Coronary artery (tissue), 2 donors: ENCODE results near the gene COMMD3.

Experiments
- DNase-seq: peaks from one replicate; pipeline ENCODE4 v3.0.0-alpha.2; 2017; ENCODE audit warnings: low spot score
- H3K27ac ChIP-seq, 2 donors: fragments of 200-600 bp; sonication (generic); one replicate each; pipeline ENCODE4 v1.5.1; 2016 to 2019
- H3K4me3 ChIP-seq: fragments of 200-600 bp; sonication (generic); 2 replicates; pipeline ENCODE4 v1.5.1; 2016; ENCODE audit warnings: mild to moderate bottlenecking, moderate library complexity
- TF ChIP-seq, protein P1 (sequence below): fragments of 200-600 bp; sonication (generic); IDR thresholded peaks from one replicate; pipeline ENCODE4 v1.5.1; 2019; ENCODE audit warnings: antibody characterized with exemption

Gene COMMD3

DNA sequence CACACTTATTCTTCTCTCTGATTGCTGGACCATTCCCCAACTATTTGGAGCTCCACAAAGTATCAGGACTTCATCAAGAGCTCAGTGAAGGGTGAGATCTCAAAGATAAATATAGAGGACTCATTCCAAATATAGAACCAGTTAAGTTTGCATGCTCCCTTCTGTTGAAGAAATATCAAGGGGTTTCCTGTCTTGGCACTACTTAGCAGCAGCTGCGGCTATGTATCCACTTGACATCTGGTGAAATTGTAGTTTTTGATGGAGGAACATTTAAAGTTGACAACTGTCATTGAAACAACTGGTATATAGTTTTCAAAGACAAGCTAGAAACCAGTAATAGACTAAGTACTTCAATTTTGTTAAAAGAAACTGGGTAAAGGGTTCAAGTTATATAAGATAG, 28.1 kb downstream of the COMMD3 start:
- no peak for DNase-seq
- Histone ChIP-seq H3K4me3 (no peak overlapping the region), H3K27ac (no peak overlapping the region)
- TF ChIP-seq, protein P1, sequence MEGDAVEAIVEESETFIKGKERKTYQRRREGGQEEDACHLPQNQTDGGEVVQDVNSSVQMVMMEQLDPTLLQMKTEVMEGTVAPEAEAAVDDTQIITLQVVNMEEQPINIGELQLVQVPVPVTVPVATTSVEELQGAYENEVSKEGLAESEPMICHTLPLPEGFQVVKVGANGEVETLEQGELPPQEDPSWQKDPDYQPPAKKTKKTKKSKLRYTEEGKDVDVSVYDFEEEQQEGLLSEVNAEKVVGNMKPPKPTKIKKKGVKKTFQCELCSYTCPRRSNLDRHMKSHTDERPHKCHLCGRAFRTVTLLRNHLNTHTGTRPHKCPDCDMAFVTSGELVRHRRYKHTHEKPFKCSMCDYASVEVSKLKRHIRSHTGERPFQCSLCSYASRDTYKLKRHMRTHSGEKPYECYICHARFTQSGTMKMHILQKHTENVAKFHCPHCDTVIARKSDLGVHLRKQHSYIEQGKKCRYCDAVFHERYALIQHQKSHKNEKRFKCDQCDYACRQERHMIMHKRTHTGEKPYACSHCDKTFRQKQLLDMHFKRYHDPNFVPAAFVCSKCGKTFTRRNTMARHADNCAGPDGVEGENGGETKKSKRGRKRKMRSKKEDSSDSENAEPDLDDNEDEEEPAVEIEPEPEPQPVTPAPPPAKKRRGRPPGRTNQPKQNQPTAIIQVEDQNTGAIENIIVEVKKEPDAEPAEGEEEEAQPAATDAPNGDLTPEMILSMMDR = no peak

DNA sequence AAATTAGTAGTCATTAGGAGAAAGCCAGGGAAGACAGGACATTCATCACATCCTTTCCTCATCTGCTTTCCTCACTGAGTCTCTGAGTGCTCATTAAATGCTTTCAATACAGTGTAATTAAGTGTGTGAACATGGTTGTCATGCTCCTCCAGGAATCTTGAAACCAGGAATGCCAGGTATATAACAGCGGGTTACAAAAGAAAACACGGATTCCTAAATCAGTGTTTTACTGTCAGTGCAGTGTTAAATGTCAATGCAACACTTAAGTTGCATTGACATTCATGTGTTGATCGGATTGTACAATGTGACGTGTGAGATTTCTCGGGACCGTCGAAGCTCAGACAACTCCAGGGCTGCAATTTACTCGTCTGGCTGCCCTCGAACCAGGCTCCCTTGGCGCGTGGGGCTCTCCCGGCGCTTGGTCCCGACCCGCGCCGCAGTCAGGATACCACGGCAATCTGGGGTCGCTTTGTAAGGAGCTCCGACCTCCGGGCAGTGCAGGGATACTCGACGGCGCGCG, 28.7 kb downstream of the COMMD3 start:
- H3K4me3 ChIP-seq = peak overlapping the region; percentile 60
- no peak for DNase-seq
- TF ChIP-seq, protein P1 = no peak
- H3K27ac ChIP-seq = no peak overlapping the region

DNA sequence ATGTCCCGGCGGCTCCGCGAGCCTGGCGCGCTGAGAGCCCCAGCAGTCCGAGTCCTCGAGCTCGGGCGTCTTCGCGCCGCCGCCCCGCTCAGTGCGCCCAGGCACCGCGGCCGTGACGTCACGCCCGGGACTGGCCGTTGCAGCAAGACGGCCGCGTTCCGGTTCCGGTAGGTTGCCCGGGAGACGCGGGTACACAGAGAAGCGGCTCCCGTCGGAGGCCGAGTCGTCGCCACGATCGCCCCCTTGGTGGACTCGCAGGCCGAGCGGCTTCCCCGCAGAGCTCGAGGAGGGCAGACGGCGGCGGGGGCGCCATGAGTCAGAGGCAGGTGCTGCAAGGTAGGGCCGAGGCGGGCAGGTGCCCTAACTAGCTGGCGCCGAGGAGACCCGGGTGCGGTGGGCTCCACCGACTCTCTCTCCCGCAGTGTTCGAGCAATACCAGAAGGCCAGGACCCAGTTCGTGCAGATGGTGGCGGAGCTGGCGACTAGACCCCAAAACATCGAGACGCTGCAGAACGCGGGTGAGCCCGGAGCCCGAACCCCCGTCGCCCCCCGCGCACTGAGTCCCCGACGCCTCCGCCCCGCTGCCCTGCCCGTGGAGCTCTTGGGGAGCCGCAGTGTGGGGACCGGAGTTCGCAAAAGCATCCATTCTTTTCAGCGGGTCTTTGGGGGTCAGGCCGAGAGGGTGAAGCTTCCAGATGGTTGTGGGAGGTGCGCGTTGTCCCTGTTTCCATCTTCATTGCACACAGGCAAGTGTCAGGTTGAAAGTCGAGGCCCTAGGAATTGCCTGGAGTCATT, 29.3 kb downstream of the COMMD3 start, which contains the start of gene SPAG6:
Gene SPAG6, plus strand, starts transcription at position 196 of the 795 bp plus-strand sequence. Its CDS starts 116 bp downstream, at position 312.
- no peak for DNase-seq
- Histone ChIP-seq H3K4me3 (peak within 1 kb of the TSS; percentile 60), H3K27ac (no peak within 1 kb of the TSS)
- TF ChIP-seq, protein P1 = no peak

DNA sequence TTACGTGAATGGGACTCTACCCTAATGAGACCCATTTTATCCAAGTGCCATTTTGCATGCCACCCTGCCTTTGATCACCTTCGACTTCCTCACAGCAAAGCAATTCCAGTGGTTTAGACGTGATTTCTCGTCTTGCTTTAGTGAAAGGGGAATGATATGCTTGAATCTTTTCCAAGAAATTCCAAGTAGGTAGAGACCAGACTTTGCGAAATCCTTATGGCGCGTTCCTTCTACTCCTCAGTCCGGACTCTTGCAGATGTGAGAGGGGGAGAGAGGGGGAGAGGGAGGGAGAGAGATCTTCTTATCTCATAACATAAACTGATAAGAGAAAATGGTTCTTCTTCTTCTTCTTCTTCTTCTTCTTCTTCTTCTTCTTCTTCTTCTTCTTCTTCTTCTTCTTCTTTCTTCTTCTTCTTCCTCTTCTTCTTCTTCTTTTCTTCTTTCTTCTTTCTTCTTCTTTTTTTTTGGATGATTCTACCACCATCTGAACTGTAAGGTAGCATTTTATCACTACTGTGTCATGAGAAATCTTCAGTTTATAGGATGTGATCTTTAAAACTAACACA, 30.0 kb downstream of the COMMD3 start:
- TF ChIP-seq, protein P1 = no peak
- Histone ChIP-seq H3K27ac (no peak overlapping the region), H3K4me3 (no peak overlapping the region)
- no peak for DNase-seq

DNA sequence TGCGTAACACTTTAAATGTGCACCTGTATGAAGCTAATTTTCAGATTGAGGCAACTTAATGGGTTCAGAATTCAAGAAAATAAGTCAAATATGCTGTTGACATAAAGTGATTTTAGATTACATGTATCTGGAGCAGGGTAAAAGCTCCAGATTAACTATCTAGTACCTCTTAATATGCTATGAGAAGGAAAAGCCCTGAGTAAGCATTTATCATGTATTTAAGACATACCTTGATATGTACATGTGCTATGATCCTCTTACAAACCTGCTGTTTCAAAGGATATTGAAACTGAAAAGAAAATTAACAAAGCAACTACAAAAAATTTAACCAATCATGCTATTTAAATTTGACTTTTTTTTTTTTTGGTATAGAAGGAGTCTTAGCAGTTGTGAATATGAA, 33.6 kb downstream of the COMMD3 start:
- no peak for DNase-seq
- H3K27ac ChIP-seq = no peak overlapping the region
- TF ChIP-seq, protein P1 = no peak
- H3K4me3 ChIP-seq = no peak overlapping the region

DNA sequence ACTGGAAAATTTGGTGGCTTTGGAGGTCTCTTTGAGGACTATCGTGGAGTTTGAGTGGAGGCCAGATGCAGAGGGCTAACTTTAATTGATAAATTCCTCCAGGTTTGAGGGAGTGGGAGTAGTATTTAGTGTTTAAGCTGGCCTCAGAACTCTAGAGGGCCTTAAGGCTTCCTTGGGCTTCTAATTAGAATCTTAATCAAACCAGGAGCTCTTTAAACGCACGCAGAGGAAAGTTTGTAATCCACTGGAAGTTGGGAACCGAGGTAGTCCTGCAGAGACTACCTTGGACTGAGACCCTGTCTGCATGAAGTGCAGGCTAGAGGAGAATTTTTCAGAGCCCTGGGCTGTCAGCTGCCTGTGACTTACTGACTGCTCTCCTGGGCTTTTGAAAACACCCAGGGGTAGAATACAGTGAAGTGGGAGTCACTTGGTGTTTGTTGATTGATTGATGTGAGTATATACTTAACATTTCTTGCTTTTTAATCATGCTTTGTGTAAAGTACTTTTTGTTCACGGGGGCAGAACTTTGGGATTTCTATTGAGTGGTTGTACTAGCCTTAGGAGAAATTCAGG, 35.0 kb downstream of the COMMD3 start:
- H3K4me3 ChIP-seq = no peak overlapping the region

More for the DNA sequence above, 35.0 kb downstream of the COMMD3 start:
- DNase-seq = no peak
- TF ChIP-seq, protein P1 = no peak
- no peak overlapping the region for H3K27ac ChIP-seq
